Ovary (tissue), 3 donors: Measurements from ENCODE around the gene OLA1.

ENCODE experiments used
- EP300 ChIP-seq: sonication (generic); formaldehyde crosslinking; IDR thresholded peaks from one replicate; pipeline ENCODE4 v1.6.1; 2017; ENCODE audit warnings: antibody characterized with exemption
- POLR2A ChIP-seq: fragments of 450-650 bp; IDR thresholded peaks from one replicate; pipeline ENCODE4 v1.6.1; 2017; ENCODE audit warnings: antibody characterized with exemption, mild to moderate bottlenecking, moderate library complexity
- TF ChIP-seq, protein P1 (sequence below), 3 donors: fragments of 450-650 bp in 2 of 3; fragments of 200-600 bp in 1 of 3; IDR thresholded peaks; one replicate each; pipeline versions ENCODE4 v1.5.1 to v1.8.0; 2016 to 2022; ENCODE audit warnings: antibody characterized with exemption in 3 of 3, mild to moderate bottlenecking in 1 of 3
- donor health status: DM: no; HTN: no; CAD: no.

DNA sequence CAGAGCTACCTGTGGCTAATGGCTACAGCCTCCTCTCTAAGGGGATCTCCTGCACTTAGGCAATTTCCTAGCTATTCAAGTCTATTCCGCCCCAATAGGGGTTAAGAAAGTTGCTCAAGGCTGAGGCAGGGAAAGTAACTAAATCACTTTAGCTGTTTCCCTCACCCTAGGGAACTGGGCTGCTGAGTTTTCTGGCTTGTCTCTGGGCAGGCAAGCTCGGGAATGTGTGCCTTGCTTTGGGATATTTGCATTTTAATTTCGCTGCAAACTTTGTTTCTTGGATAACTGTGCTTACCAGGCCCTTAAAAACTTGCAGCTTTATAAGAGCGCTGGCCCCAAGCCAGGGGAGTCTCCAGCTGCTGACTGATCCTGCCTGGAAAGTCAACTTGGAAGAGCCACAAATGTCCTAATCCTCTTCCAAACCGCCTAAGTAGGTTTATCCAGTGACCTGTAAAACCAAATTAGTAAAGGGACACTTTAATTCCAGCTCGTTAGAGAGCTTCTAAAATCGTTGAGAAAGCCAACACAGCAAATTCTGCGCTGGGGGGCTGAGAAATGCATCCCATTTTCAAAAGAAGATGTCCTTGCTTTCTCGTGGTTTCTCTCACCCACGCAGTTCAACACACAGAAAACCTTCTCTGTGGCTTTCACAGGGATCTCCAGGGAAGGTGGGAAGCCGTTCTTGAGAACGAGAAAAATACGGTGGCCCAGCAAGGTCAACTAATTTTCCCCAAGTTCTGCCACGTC lies 223.6 kb downstream of the OLA1 start:
- TF ChIP-seq, protein P1, sequence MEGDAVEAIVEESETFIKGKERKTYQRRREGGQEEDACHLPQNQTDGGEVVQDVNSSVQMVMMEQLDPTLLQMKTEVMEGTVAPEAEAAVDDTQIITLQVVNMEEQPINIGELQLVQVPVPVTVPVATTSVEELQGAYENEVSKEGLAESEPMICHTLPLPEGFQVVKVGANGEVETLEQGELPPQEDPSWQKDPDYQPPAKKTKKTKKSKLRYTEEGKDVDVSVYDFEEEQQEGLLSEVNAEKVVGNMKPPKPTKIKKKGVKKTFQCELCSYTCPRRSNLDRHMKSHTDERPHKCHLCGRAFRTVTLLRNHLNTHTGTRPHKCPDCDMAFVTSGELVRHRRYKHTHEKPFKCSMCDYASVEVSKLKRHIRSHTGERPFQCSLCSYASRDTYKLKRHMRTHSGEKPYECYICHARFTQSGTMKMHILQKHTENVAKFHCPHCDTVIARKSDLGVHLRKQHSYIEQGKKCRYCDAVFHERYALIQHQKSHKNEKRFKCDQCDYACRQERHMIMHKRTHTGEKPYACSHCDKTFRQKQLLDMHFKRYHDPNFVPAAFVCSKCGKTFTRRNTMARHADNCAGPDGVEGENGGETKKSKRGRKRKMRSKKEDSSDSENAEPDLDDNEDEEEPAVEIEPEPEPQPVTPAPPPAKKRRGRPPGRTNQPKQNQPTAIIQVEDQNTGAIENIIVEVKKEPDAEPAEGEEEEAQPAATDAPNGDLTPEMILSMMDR (IDR thresholded peaks at IDR 0.05) = no peak
- TF ChIP-seq EP300 = no peak
- TF ChIP-seq POLR2A = peak; percentile 44
